ENCODE data around the gene DPYSL4.

- TF ChIP-seq ZNF274 (IDR thresholded peaks at IDR 0.05; ENCODE audit: low read depth, low read length): no peak
- no peak for TF ChIP-seq SUZ12 (IDR thresholded peaks at IDR 0.05; ENCODE audit: extremely low read depth, insufficient read depth, insufficient read length)
- no peak for TF ChIP-seq YY1 (IDR thresholded peaks at IDR 0.05; ENCODE audit: insufficient read depth, insufficient read length)
Measured at GRCh38 chr10:132164761-132165278, 21.9 kb upstream of the DPYSL4 start.
